Measurements from ENCODE around the gene UBQLN1. TPM values are rescaled to one million over a fixed set of nuclear protein-coding genes. Genes with fewer than 3 reads are reported as not detected.
"Not testable (repeated sequence)": the region's sequence is repeated elsewhere in the genome, so short reads cannot be mapped to it uniquely, and the experiment has no call there.

UBQLN1 gene
- 108 TPM for total RNA-seq (ENCODE audit: insufficient read depth, low replicate concordance)

DNA sequence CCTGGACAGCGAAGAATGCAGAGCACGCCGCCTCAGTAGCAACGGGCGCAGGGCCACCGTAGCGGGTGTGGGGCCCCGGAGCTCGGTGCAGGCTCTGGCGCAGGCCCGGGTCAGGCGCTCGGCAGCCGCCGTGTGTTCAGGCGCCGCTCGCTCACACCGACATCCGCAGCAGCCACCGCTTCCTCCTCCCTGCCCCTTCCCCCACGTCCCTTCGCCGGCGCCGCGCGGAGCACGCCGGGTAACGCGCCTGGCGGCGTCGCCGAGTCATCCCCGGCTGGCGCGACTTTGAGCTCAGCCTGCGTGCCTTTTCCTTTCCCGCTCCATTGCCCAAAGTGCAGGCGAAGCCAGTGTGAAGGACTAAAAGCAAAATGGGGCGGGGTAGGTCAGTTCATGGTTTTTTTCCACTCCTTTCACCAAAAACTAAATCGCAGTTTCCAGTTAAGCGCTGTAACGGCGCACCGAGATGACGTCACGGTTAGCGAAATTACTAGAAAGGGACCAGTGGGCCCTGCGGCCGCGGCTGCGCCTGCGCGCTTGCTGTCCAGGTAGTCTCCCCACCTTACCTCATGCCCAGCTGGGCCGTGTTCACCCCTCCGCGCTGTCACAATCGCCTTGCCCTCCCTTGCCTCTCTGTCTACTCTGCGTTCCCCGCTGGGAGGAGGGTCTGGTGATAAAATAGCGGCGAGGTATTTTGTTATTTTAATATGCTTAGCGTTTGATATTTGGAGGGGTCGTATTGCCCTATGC, at the start of gene UBQLN1:
TSS of gene UBQLN1 (minus strand) at position 191 of the 747 bp plus-strand sequence. CDS start 279 bp downstream, outside the sequence.
- DNase-seq (ENCODE audit: low spot score), result peak; percentile 95

DNA sequence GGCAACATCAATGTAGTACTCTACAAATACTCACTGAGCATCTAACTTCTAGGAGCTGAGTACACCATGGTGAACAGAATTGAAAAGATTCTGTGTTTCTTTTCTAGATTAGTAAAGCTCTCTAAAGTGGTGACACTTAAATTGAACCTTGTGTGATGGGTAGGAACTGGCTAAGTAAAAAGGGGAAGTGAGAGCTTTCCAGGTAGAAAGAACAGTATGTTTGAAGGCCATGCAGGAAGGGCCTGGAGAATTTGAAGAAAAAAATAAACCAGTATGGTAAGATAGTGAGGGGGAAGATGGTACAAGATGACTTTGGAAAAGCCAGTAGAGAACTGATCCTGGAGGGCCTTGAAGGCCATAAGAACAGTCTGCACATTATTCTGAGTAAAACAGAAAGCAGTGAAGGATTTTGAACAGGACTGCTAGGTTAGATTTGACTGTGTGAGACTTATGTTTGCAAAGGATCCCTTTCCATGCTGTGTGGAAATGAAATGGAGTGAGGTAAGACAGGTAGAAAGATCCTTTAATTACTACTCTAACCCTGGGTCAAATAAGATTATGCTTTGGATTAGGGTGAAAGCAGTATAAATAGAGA, 46.7 kb upstream of the UBQLN1 start:
- DNase-seq (ENCODE audit: low spot score), result no peak

DNA sequence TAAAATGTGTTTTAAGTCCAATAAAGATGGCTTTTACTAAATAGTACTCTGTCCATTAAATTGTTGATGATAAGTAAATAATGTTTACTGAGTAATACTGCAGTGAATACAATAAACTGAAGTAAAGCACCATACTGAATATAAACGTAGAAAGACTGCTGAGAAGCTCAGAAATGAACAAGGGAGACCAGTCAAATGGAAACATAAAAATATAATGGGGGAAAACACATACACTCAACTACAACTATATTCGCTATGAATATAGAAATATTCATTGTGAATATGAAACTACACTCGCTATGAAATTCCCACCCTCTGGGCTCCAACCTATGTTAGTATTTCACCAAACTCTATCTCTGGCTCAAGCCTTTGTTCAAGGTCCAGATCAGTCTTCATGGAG, 41.9 kb upstream of the UBQLN1 start:
- DNase-seq (ENCODE audit: low spot score), result no peak

DNA sequence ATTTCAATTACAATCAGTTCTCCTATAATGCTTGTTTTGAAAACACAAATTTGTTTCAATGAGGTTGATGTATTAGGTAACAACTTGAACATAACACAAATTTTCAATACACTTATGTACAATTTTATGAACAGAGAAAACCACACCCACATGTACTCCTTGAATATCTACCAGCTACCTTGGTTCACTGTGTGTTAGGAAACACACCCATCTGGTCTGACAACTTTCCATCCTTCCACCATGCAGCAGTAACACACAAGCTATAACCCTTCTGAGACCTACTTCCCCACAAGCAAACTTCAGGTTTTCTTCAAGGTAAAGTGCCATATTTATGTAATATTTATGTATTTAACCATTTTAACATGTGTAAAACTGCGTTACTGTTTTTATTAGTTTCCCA, 36.4 kb upstream of the UBQLN1 start:
- peak; percentile 15 for DNase-seq (ENCODE audit: low spot score)

- no peak for DNase-seq (ENCODE audit: low spot score)
Observed at GRCh38 chr9:83733739-83734138, 26.0 kb upstream of the UBQLN1 start.

DNA sequence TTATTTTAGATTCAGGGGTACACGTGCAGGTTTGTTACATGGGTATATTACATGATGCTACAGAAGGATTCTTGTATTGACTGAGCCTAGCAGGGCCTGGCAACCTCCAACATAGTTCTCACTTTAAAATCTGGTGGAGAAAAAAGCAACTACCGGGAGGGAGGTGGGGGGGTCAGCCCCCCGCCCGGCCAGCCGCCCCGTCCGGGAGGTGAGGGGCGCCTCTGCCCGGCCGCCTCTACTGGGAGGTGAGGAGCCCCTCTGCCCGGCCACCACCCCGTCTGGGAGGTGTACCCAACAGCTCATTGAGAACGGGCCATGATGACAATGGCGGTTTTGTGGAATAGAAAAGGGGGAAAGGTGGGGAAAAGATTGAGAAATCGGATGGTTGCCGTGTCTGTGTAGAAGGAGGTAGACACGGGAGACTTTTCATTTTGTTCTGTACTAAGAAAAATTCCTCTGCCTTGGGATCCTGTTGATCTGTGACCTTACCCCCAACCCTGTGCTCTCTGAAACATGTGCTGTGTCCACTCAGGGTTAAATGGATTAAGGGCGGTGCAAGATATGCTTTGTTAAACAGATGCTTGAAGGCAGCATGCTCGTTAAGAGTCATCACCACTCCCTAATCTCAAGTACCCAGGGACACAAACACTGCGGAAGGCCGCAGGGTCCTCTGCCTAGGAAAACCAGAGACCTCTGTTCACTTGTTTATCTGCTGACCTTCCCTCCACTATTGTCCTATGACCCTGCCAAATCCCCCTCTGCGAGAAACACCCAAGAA, 21.0 kb upstream of the UBQLN1 start:
- not testable (repeated sequence) for DNase-seq (ENCODE audit: low spot score)

GRCh38 chr9:83724436-83724835, 16.7 kb upstream of the UBQLN1 start:
- DNase-seq (ENCODE audit: low spot score), result no peak

DNA sequence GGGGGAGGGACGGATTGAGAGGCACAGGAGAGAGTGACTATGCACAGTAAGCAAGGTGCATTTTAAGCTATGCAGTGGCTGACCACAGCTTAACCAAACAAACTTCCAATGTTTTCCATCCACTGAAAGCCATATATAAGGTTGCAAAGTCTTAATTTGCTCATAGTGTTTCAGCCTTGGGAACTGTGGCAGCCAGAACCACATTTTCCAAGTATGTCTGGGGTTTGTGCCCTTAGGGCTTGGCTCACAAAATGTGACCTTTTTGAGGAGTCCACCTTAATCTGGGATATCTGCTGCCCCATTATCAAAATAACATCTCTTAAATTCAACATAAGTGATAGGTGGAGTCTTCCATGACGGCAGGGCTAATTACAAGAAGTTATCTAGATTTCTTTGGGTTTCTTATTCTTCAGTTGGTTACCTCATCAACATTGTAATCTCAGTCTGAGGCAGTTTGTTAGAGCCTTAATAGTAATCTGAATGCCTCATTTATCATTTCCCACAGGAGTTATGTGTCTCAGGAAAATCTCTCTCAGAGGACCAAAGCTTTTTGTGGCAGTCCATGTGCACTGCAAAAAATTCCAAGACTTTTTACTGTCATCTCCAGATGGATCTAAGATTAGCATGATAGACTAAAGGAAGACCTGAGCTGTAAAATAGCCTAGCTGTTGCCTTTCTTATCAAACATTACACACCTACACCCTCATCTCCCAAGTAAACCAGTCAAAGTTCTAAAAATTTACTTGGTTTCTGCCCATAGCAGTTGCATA, 15.2 kb upstream of the UBQLN1 start:
- DNase-seq (ENCODE audit: low spot score), result no peak

GRCh38 chr9:83721509-83721908, 13.8 kb upstream of the UBQLN1 start:
- DNase-seq (ENCODE audit: low spot score), result no peak

- no peak for DNase-seq (ENCODE audit: low spot score)
Observed at GRCh38 chr9:83715794-83716193, 8.0 kb upstream of the UBQLN1 start.

DNA sequence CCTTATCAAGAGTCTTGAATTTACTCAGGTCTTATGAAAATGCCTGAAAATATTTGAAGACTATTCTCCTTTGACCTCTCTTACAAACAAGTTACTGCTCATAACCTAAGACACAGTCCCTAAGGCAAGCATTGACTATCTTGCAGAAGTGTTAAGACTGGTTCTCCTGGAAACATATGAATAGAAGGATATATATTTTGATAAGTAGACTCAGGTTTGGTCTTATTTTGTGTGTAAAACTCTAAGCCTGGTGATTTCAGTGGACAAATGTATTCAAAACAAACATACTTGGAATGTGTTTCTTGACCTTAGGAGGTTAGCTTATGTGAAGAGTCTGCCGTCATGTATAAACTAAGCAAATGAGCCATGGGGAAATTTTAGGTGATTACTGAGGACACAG, 7.5 kb upstream of the UBQLN1 start:
- no peak for DNase-seq (ENCODE audit: low spot score)

DNA sequence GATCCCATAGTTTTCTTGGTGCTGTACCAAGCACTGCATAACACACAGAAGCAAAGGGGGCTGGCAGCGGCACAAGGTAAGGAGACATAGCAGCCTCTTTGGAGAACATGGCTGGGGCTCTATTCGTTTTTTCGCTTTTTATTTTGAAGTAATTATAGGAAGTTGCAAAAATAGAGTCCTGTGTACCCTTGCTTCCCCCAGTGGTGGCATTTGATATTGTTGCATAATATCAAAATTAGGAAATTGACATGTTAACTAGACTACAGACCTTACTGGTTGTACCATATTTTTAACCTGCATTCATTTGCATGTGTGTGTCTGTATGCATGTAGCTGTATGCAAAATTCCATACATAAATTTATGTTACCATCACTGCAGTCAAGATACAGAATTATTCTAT, 6.6 kb upstream of the UBQLN1 start:
- DNase-seq (ENCODE audit: low spot score), result no peak

DNA sequence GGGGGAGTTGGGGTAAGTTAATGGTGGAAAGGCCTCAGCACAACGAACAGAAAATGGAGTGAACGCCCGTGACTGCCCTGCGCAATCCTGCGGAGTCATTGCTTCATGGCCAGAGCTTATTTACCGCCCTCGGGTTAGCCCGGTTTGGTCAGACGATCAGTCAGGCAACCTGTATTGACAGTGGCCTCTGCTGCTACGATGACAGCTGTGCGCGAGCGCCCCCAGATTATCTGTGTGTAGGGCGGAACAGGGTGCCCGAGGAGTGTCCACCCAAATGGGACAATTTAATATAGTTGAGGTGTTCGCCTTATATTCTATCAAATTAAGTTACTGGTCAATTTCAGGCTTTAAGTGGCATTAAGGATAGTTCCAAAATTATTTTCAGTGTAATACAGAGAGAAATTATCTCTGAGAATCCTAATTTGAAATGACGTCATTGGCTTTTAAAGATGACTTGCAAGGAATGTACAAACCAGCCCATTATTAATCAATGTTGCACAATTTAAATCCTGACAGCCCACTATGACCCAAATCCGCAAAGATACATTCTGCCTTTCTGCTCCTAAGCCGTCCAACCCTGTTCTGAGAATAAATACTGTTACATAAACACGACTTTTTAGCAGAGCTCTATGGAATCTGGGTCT, 879 bp upstream of the UBQLN1 start:
- DNase-seq (ENCODE audit: low spot score), result no peak

DNA sequence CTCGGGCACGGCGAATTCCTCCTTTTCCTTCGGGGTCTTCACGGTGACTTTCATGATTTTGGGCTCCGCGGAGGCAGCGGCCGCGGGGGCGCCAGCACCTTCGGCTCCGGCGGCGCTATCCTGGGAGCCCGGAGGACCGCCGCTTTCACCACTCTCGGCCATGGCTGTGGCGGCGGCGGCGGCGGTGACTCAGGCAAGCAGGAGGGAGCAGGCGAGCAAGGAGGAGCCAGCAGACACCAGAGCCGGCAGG, 315 bp downstream of the UBQLN1 start:
- DNase-seq (ENCODE audit: low spot score), result no peak

DNA sequence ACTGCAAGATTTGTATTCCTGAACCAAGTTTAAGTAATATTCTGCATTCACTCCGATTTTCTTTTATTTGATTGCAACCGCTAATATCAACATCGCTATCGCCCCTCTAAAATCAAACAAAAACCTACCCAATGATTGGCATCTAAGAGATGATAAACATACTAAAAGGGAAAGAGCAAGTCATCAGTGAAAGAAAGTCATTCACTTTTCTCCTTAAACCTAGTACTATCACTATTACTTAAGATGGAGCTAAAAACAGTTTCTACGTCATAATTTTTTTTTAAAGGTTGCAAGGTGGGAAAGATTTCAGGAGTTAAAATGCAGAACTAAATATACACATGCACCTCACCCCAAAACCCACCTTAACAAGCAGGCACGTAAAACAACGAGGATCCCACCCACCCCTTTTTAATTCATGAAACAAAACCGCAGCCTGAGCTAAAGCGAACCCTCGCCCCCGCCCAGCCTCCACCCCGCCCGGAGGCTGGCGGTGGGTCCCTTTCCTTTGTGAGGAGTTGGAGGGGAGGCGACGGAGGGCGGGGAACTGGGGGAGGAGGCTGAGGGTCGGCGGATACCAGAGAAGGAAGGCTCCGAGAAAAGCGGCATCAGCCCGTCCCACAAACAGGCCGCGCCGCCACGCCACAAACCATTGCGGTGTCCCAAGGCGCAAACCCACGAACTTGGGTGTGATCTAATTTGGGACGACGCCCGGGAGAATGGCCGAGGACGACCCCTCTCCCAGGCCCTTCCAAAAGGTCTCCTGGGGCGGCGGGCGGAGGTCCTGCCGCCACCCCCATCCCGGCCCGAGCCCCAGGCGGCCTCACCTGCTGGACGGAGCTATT, 861 bp downstream of the UBQLN1 start:
- peak; percentile 50 for DNase-seq (ENCODE audit: low spot score)

- not testable (repeated sequence) for DNase-seq (ENCODE audit: low spot score)
Observed at GRCh38 chr9:83705219-83705651, 2.5 kb downstream of the UBQLN1 start.

DNA sequence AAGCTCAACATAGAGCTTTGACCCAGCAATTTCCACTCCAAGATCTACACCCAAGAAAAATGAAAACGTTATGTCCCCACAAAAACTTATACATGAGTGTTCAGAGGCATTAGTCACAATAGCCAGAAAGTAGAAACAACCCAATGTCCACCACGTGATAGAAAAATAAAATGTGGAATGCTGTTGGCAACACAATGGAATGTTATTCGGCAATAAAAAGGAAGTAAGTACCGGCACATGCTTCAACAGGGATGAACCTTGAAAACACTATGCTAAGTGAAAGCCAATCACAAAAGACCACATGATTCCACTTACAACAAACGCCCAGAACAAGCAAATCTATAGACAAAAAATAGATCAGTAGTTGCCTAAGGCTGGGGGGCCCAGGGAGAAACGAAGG, 6.0 kb downstream of the UBQLN1 start:
- DNase-seq (ENCODE audit: low spot score), result no peak

DNA sequence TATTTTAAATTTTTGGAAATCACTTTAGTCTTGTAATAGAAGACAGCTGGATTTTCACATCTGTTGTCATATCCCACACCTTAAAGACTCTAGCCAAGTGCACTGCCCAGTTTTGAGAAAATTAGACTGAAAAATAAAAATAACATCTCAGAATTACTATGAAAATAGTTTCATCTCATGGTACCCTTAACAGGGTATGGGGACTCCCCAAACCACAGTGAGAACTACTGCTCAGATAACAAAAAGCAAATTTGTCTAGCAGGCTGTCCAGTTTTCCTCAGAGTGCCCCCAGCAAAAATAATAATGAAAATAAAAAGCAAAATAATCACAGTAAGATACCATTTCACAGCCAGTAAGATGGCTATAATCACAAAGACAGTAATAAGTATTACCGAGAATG, 6.5 kb downstream of the UBQLN1 start:
- DNase-seq (ENCODE audit: low spot score), result no peak

- no peak for DNase-seq (ENCODE audit: low spot score)
Observed at GRCh38 chr9:83699615-83700014, 8.1 kb downstream of the UBQLN1 start.

GRCh38 chr9:83698976-83699585, 8.7 kb downstream of the UBQLN1 start:
- no peak for DNase-seq (ENCODE audit: low spot score)
